HepG2 (cell line): Measurements from ENCODE around the gene PLD1. TPM values are rescaled to one million over a fixed set of nuclear protein-coding genes. Genes with fewer than 3 reads are reported as not detected.

Source experiments
- ATAC-seq: fragments of 200-7000 bp; cut with Tn5 transposase; 3 replicates; pipeline ENCODE4 v1.9.1; 2020; ENCODE audit warnings: mild to moderate bottlenecking, moderate library complexity
- BruUV-seq: library from RNA; stranded (reverse); fragments of 400-500 nt; replicated peaks from 2 replicates; lab custom pipeline; 2021; lab: Mats Ljungman, UMichigan
- CTCF ChIA-PET: fragments of 300-600 bp; formaldehyde crosslinking; extraction: SDS; loops from one replicate; lab custom pipeline; 2021; ENCODE audit warnings: low total read pairs, inconsistent platforms, low intra/inter-chr PET ratio; lab: Yijun Ruan, JAX
- POLR2A ChIA-PET: fragments of 350-600 bp; sonication (Branson Sonifier 250); formaldehyde crosslinking; loops from one replicate; lab custom pipeline; 2020; ENCODE audit warnings: antibody characterized with exemption, inconsistent platforms; lab: Yijun Ruan, JAX
- DNase-seq: peaks from one replicate; pipeline ENCODE4 v3.0.0-alpha.2; 2015; ENCODE audit warnings: low spot score
- FAIRE-seq: peaks from 3 replicates; lab custom pipeline; 2011; peaks lifted over from hg19 to GRCh38; lab: Jason Lieb, UNC
- H2AFZ ChIP-seq: one replicate; pipeline ENCODE4 v1.6.1; 2011; ENCODE audit warnings: low read length, inconsistent platforms
- H3K27ac ChIP-seq: fragments of 300-600 bp; 3 replicates; pipeline ENCODE4 v1.8.0; 2011; ENCODE audit warnings: mixed run types, mild to moderate bottlenecking, mixed read lengths, low read length, inconsistent platforms; ENCODE audit not compliant: insufficient read depth; ENCODE audit errors: extremely low read length
- H3K27me3 ChIP-seq, 2 experiments: fragments of 200-600 bp in 1 of 2; 2 replicates in 1 of 2; 3 replicates in 1 of 2; pipeline versions ENCODE4 v1.6.0 to v1.8.0; 2011; ENCODE audit warnings: low read length in 2 of 2, mild to moderate bottlenecking in 2 of 2, moderate library complexity in 2 of 2, inconsistent platforms in 1 of 2; ENCODE audit not compliant: insufficient read depth in 2 of 2, control insufficient read depth in 1 of 2
- H3K36me3 ChIP-seq, 2 experiments: fragments of 200-600 bp in 1 of 2; replicated peaks in 1 of 2; 2 replicates in 1 of 2; 3 replicates in 1 of 2; pipeline versions ENCODE4 v1.5.1 to v1.8.0; 2011; ENCODE audit warnings: low read length in 2 of 2, inconsistent platforms in 1 of 2; ENCODE audit not compliant: insufficient read depth in 2 of 2, control insufficient read depth in 1 of 2
- H3K4me1 ChIP-seq: 2 replicates; pipeline ENCODE4 v1.5.1; 2012; ENCODE audit warnings: low read length, inconsistent platforms; ENCODE audit not compliant: insufficient read depth
- H3K4me2 ChIP-seq: 2 replicates; pipeline ENCODE4 v1.6.0; 2011; ENCODE audit warnings: low read depth, low read length, inconsistent platforms
- H3K4me3 ChIP-seq, 3 experiments: fragments of 200-600 bp in 1 of 3; sonication (generic), shearing (Covaris generic) in 1 of 3; replicated peaks in 1 of 3; 2 replicates each; pipeline ENCODE4 v1.5.1; 2011 to 2016; ENCODE audit warnings: low read length in 3 of 3, inconsistent platforms in 2 of 3, low read depth in 2 of 3, mild to moderate bottlenecking in 2 of 3, control low read depth in 1 of 3, mixed read lengths in 1 of 3; ENCODE audit not compliant: insufficient read depth in 1 of 3
- H3K79me2 ChIP-seq: one replicate; pipeline ENCODE4 v1.6.1; 2011; ENCODE audit warnings: low read length, inconsistent platforms; ENCODE audit not compliant: insufficient read depth
- H3K9ac ChIP-seq: 2 replicates; pipeline ENCODE4 v1.6.0; 2011; ENCODE audit warnings: mild to moderate bottlenecking, low read depth, low read length, inconsistent platforms; ENCODE audit not compliant: insufficient read depth
- H3K9me3 ChIP-seq: 2 replicates; pipeline ENCODE4 v1.5.1; 2012; ENCODE audit warnings: mild to moderate bottlenecking, low read length
- H4K20me1 ChIP-seq: 2 replicates; pipeline ENCODE4 v1.6.0; 2011; ENCODE audit warnings: inconsistent platforms, mild to moderate bottlenecking, low read length, moderate library complexity; ENCODE audit not compliant: insufficient read depth
- GATA4 ChIP-seq: sonication (generic); IDR thresholded peaks from 2 replicates; pipeline ENCODE4 v1.6.1; 2016; ENCODE audit warnings: antibody characterized with exemption, low read depth, borderline replicate concordance
- HDAC2 ChIP-seq: sonication (generic); formaldehyde crosslinking; IDR thresholded peaks from 2 replicates; pipeline ENCODE4 v1.4.0; 2020; ENCODE audit warnings: missing genetic modification reagents
- HNRNPUL1 ChIP-seq: fragments of 200-400 bp; formaldehyde crosslinking; IDR thresholded peaks from 2 replicates; pipeline ENCODE4 v1.6.1; 2017; ENCODE audit warnings: low read depth, mild to moderate bottlenecking, low read length, moderate library complexity
- MATR3 ChIP-seq: sonication (generic); formaldehyde crosslinking; IDR thresholded peaks from 2 replicates; pipeline ENCODE4 v1.4.0; 2020; ENCODE audit warnings: missing genetic modification reagents
- MTA3 ChIP-seq: sonication (generic); formaldehyde crosslinking; IDR thresholded peaks from 2 replicates; pipeline ENCODE4 v1.4.0; 2020; ENCODE audit warnings: missing genetic modification reagents
- NCOA2 ChIP-seq: sonication (generic); formaldehyde crosslinking; IDR thresholded peaks from 2 replicates; pipeline ENCODE4 v1.8.0; 2022; ENCODE audit warnings: inconsistent platforms
- PHB2 ChIP-seq: fragments of 450-650 bp; IDR thresholded peaks from 2 replicates; pipeline ENCODE4 v1.6.1; 2018; ENCODE audit not compliant: partially characterized antibody
- PHF5A ChIP-seq: IDR thresholded peaks from one replicate; pipeline ENCODE4 v1.6.1; 2018; ENCODE audit warnings: low read depth, missing genetic modification reagents; ENCODE audit not compliant: unreplicated experiment
- POLR2A ChIP-seq, 2 experiments: IDR thresholded peaks; 2 replicates each; pipeline ENCODE4 v1.6.1; 2011; ENCODE audit warnings: low read depth in 2 of 2, low read length in 2 of 2, mild to moderate bottlenecking in 1 of 2, moderate library complexity in 1 of 2; ENCODE audit not compliant: insufficient read depth in 1 of 2
- RAD51 ChIP-seq: fragments of 450-650 bp; IDR thresholded peaks from 2 replicates; pipeline ENCODE4 v1.6.1; 2016; ENCODE audit warnings: borderline replicate concordance
- REPIN1 ChIP-seq: sonication (generic); formaldehyde crosslinking; IDR thresholded peaks from 2 replicates; pipeline ENCODE4 v1.8.0; 2022; ENCODE audit warnings: missing genetic modification reagents, low read depth, mild to moderate bottlenecking, borderline replicate concordance
- SIX1 ChIP-seq: sonication (generic); formaldehyde crosslinking; IDR thresholded peaks from 2 replicates; pipeline ENCODE4 v1.4.0; 2020; ENCODE audit warnings: missing genetic modification reagents, borderline replicate concordance
- SKI ChIP-seq: fragments of 450-650 bp; IDR thresholded peaks from one replicate; pipeline ENCODE4 v1.6.1; 2018; ENCODE audit warnings: mild to moderate bottlenecking; ENCODE audit not compliant: partially characterized antibody
- STAT6 ChIP-seq: sonication (generic); formaldehyde crosslinking; IDR thresholded peaks from 2 replicates; pipeline ENCODE4 v1.4.0; 2020; ENCODE audit warnings: missing genetic modification reagents, mild to moderate bottlenecking, borderline replicate concordance
- TMF1 ChIP-seq: sonication (generic); formaldehyde crosslinking; IDR thresholded peaks from 2 replicates; pipeline ENCODE4 v1.8.1; 2022; ENCODE audit warnings: low read depth, missing genetic modification reagents
- TOPORS ChIP-seq: sonication (generic); formaldehyde crosslinking; IDR thresholded peaks from 2 replicates; pipeline ENCODE4 v1.8.0; 2023; ENCODE audit warnings: mild to moderate bottlenecking, missing genetic modification reagents
- ZMYM3 ChIP-seq: sonication (generic); formaldehyde crosslinking; IDR thresholded peaks from 2 replicates; pipeline ENCODE4 v1.5.1; 2020; ENCODE audit warnings: mild to moderate bottlenecking, missing genetic modification reagents
- ZNF333 ChIP-seq: sonication (generic); formaldehyde crosslinking; IDR thresholded peaks from 2 replicates; pipeline ENCODE4 v1.4.0; 2020; ENCODE audit warnings: mild to moderate bottlenecking, missing genetic modification reagents, borderline replicate concordance
- ZNF556 ChIP-seq: sonication (generic); formaldehyde crosslinking; IDR thresholded peaks from 2 replicates; pipeline ENCODE4 v1.4.0; 2020; ENCODE audit warnings: mild to moderate bottlenecking, missing genetic modification reagents, borderline replicate concordance
- ZNF563 ChIP-seq: sonication (generic); formaldehyde crosslinking; IDR thresholded peaks from 2 replicates; pipeline ENCODE4 v1.8.0; 2022; ENCODE audit warnings: mild to moderate bottlenecking, moderate library complexity, missing genetic modification reagents
- ZNF564 ChIP-seq: sonication (generic); formaldehyde crosslinking; IDR thresholded peaks from 2 replicates; pipeline ENCODE4 v1.8.1; 2023; ENCODE audit warnings: mild to moderate bottlenecking, missing genetic modification reagents
- ZNF569 ChIP-seq: sonication (generic); formaldehyde crosslinking; IDR thresholded peaks from 2 replicates; pipeline ENCODE4 v1.5.0; 2020; ENCODE audit warnings: mild to moderate bottlenecking, missing genetic modification reagents, moderate library complexity, borderline replicate concordance
- ZNF639 ChIP-seq: conservative IDR thresholded peaks from 2 replicates; pipeline ENCODE4 v1.6.1; 2018; ENCODE audit warnings: missing genetic modification reagents
- ZNF724P ChIP-seq: sonication (generic); formaldehyde crosslinking; IDR thresholded peaks from 2 replicates; pipeline ENCODE4 v1.8.0; 2022; ENCODE audit warnings: missing genetic modification reagents, borderline replicate concordance
- ZNF841 ChIP-seq: sonication (generic); formaldehyde crosslinking; IDR thresholded peaks from 2 replicates; pipeline ENCODE4 v1.8.1; 2023; ENCODE audit warnings: missing genetic modification reagents, borderline replicate concordance
- in situ Hi-C: cut with HindIII; loops from 2 replicates; pipeline ENCODE4 v1.10.0; 2017; ENCODE audit warnings: low pct_unique_long_range_greater_than_20kb; ENCODE audit not compliant: extremely low pct_ligation_motif_present
- intact Hi-C: fragments of 100-400 bp; cut with micrococcal nuclease; formaldehyde crosslinking; loops from one replicate; pipeline ENCODE4 v1.10.0; 2022; ENCODE audit not compliant: unreplicated experiment
- polyA plus RNA-seq, 8 experiments: library from polyadenylated mRNA; depleted of rRNA in 3 of 8; stranded (reverse) in 7 of 8; unstranded in 1 of 8; fragments of >200 nt; fragmentation: Illumina TruSeq in 4 of 8; extraction: Trizol in 4 of 8; gene quantifications; 2 replicates each; pipeline versions ENCODE4 v1.2.1 to v1.2.3, GENCODE V29; 2011 to 2016; ENCODE audit warnings: low read depth in 4 of 8, missing spikeins in 1 of 8, mixed read lengths in 1 of 8; ENCODE audit not compliant: insufficient read depth in 1 of 8
- total RNA-seq, 5 experiments: library from RNA; depleted of rRNA; stranded (reverse); fragments of >200 nt; fragmentation: Illumina TruSeq; extraction: Trizol; gene quantifications; 2 replicates each; pipeline ENCODE4 v1.2.3, GENCODE V29; 2016; ENCODE audit warnings: low read depth in 1 of 5

PLD1 gene
- total and polyA plus RNA-seq, 2 of the 13 experiments (the other 11 are each of a cell fraction or from before 2014, with no cell fraction given), result 27.1 to 59.4 TPM

- peak overlapping the region; percentile 60 for H3K4me2 ChIP-seq
- FAIRE-seq (no peak), ATAC-seq (no peak), DNase-seq (no peak)
- ChIA-PET CTCF (no interaction called here), POLR2A (interaction anchor here (0.7 to 6.3 kb wide), 13 partner anchors 8 to 369 kb away, joined by 3 to 91 read pairs (median 7); partner anchors contain the start of genes FNDC3B and PLD1)
- H2AFZ ChIP-seq, result no peak overlapping the region
- H3K27me3 ChIP-seq, result no peaks in the 10 kb centered on the region
- peaks cover 10% of the 10 kb centered on the region for H3K79me2 ChIP-seq
- H3K9ac ChIP-seq, result peak overlapping the region; percentile 46; the same call in 1 of the 2 replicates
- H3K4me1 ChIP-seq, result peaks cover 95% of the 10 kb centered on the region
- in situ Hi-C loops, result no loop called here
- H3K9me3 ChIP-seq, result no peaks in the 10 kb centered on the region
- H3K27ac ChIP-seq, result peak overlapping the region; percentile 100
- H3K4me3 ChIP-seq, result no peak overlapping the region
- intact Hi-C loops, result loop anchor here (10.0 kb wide), 2 partner anchors 103 to 653 kb away; no protein-coding TSS in a partner anchor
- BruUV-seq, result TSS peak; percentile 69
- H4K20me1 ChIP-seq, result no peaks in the 10 kb centered on the region
- H3K36me3 ChIP-seq, result no peaks in the 10 kb centered on the region
- TF ChIP-seq NCOA2, result no peak
- TF ChIP-seq MTA3 (CRISPR knock-in tag), result no peak
- TF ChIP-seq PHB2, result no peak
- peak; percentile 37; the same call in 1 of the 2 replicates for TF ChIP-seq ZMYM3 (CRISPR knock-in tag)
- TF ChIP-seq ZNF724P (CRISPR knock-in tag), result no peak
- TF ChIP-seq TOPORS, result no peak
- no peak for TF ChIP-seq PHF5A (CRISPR knock-in tag)
- TF ChIP-seq MATR3 (CRISPR knock-in tag), result no peak
- TF ChIP-seq POLR2A (IDR thresholded peaks at IDR 0.05; ENCODE audit: insufficient read depth in 1 of 2, low read depth in 2 of 2, low read length in 2 of 2), result no peak
- TF ChIP-seq RAD51, result no peak
- TF ChIP-seq ZNF569 (CRISPR knock-in tag), result no peak
- TF ChIP-seq SKI, result no peak
- no peak for TF ChIP-seq ZNF564 (CRISPR knock-in tag)
- TF ChIP-seq SIX1 (CRISPR knock-in tag), result no peak
- TF ChIP-seq ZNF556, result no peak
- TF ChIP-seq ZNF563 (CRISPR knock-in tag), result no peak
- TF ChIP-seq GATA4, result no peak
- no peak for TF ChIP-seq ZNF639
- no peak for TF ChIP-seq ZNF841 (CRISPR knock-in tag)
- TF ChIP-seq REPIN1 (CRISPR knock-in tag), result no peak
- TF ChIP-seq HDAC2 (CRISPR knock-in tag), result peak; percentile 10; the same call in 1 of the 2 replicates
- 0 out of 2 replicates have a peak, but pooled peaks have one; percentile 5 for TF ChIP-seq STAT6 (CRISPR knock-in tag)
- TF ChIP-seq ZNF333 (CRISPR knock-in tag), result no peak
- no peak for TF ChIP-seq TMF1
- no peak for TF ChIP-seq HNRNPUL1
Measured at GRCh38 chr3:171837698-171838097, 27.4 kb upstream of the PLD1 start.
